Left lung (tissue), 10 donors: ENCODE data around the gene LRRC75A. TPM values are rescaled to one million over a fixed set of nuclear protein-coding genes. Genes with fewer than 3 reads are reported as not detected.
A peak's percentile ranks its signal among the peaks of the same experiment; 100 is the strongest.

Experiments
- ATAC-seq: fragments of 200-7000 bp; cut with Tn5 transposase; one replicate; pipeline ENCODE4 v1.9.1; 2020; ENCODE audit warnings: moderate library complexity
- DNase-seq, 4 donors: peaks; one replicate each; pipeline ENCODE4 v3.0.0-alpha.2; 2013 to 2020
- H3K27ac ChIP-seq, 2 donors: fragments of 200-600 bp; sonication (generic) in 1 of 2; one replicate each; pipeline versions ENCODE4 v1.5.0 to v1.8.0; 2020 to 2021
- H3K27me3 ChIP-seq, 2 donors: fragments of 200-600 bp; sonication (generic) in 1 of 2; one replicate each; pipeline versions ENCODE4 v1.5.0 to v1.8.0; 2020 to 2021
- H3K36me3 ChIP-seq, 2 donors: fragments of 200-600 bp; sonication (generic) in 1 of 2; one replicate each; pipeline versions ENCODE4 v1.5.0 to v1.8.0; 2020 to 2021
- H3K4me1 ChIP-seq, 2 donors: fragments of 200-600 bp; one replicate each; pipeline ENCODE4 v1.8.0; 2021
- H3K4me3 ChIP-seq, 2 donors: fragments of 200-600 bp; sonication (generic) in 1 of 2; one replicate each; pipeline versions ENCODE4 v1.5.0 to v1.8.0; 2020 to 2021; ENCODE audit warnings: mild to moderate bottlenecking in 1 of 2
- H3K9me3 ChIP-seq, 2 donors: fragments of 200-600 bp; sonication (generic) in 1 of 2; one replicate each; pipeline versions ENCODE4 v1.5.0 to v1.8.0; 2020 to 2021
- CTCF ChIP-seq, 2 donors: fragments of 200-600 bp; sonication (generic) in 1 of 2; IDR thresholded peaks; one replicate each; pipeline versions ENCODE4 v1.5.0 to v1.8.0; 2021; ENCODE audit warnings: antibody characterized with exemption in 2 of 2
- intact Hi-C, 2 donors: fragments of 100-400 bp; cut with DNase I; formaldehyde crosslinking; loops; one replicate each; pipeline versions ENCODE4 v1.11.2 to v1.14.2; 2022
- polyA plus RNA-seq, 6 donors: library from polyadenylated mRNA; unstranded; fragments of 120-200 nt; gene quantifications; one replicate each; pipeline ENCODE4 v1.2.1, GENCODE V29; 2013; ENCODE audit not compliant: insufficient read length in 6 of 6
- total RNA-seq, 2 donors: library from RNA; stranded (reverse); fragmentation: NEBNext Ultra II Directional; extraction: Animal tissue kit (Norgen Biotek cat#: 25700); gene quantifications; one replicate each; pipeline ENCODE4 v1.2.1, GENCODE V29; 2021
- donor health status: DM: no; HTN: yes; CAD: no.
- donor health status: DM: no; HTN: no; CAD: no.

LRRC75A gene
- total and polyA plus RNA-seq, 8 donors = 2.9 to 7.1 (median 5.7) TPM

DNA sequence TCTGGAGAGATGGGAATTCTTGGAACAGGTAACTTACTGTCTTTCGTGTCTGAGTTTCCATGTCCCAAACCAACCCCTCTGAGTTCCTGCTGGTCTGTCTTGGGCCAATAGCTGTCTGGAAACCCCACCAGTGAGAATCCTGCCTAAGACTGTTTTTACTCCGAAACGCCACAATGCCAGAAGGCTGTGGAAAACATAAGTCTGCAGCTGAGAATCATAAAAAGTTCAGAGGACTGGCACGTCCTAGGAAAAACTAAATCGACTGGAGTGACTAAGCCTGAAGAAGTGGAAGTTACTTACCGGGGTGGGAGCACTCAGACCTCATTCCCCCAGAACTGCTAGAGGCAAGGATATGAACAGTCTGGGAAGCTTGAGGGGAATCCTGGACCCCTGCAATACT, 13.3 kb downstream of the LRRC75A start:
- ATAC-seq = no peak
- H3K27ac ChIP-seq = no peak overlapping the region

DNA sequence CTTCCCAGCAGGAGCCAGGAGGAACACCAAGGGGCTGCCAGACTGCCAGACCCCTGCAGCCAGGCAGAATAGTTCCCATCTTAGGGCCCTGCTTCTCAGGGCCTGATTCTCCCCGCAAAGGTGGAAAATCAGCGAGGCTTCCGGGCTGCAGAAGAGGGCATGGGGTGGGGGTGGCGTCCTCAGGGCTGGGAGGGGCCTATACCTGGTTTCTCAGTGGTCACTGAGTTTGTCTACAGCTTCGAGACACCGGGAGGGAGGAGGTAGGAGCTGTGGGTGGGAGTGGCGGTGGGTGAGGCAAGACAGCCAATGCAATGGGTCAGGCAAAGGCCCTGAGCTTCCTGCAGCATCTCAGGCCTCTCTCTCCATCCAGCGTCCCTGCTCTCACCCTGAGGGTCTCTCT, 14.3 kb downstream of the LRRC75A start:
- Histone ChIP-seq H3K4me1 (no peaks in the 10 kb centered on the region), H3K27me3 (no peaks in the 10 kb centered on the region), H3K4me3 (no peak overlapping the region), H3K36me3 (no peaks in the 10 kb centered on the region), H3K9me3 (no peaks in the 10 kb centered on the region), H3K27ac (peak overlapping the region in 1 of 2 donors; percentile 56)
- ATAC-seq (no peak), DNase-seq (no peak)
- no peak for TF ChIP-seq CTCF (IDR thresholded peaks at IDR 0.05)
- intact Hi-C loops = no loop called here

More for the DNA sequence above, 13.3 kb downstream of the LRRC75A start:
- no peaks in the 10 kb centered on the region for H3K9me3 ChIP-seq
- intact Hi-C loops = no loop called here
- TF ChIP-seq CTCF (IDR thresholded peaks at IDR 0.05) = no peak
- H3K36me3 ChIP-seq = no peaks in the 10 kb centered on the region
- no peaks in the 10 kb centered on the region for H3K4me1 ChIP-seq
- no peaks in the 10 kb centered on the region for H3K27me3 ChIP-seq
- no peak for DNase-seq
- H3K4me3 ChIP-seq = no peak overlapping the region

DNA sequence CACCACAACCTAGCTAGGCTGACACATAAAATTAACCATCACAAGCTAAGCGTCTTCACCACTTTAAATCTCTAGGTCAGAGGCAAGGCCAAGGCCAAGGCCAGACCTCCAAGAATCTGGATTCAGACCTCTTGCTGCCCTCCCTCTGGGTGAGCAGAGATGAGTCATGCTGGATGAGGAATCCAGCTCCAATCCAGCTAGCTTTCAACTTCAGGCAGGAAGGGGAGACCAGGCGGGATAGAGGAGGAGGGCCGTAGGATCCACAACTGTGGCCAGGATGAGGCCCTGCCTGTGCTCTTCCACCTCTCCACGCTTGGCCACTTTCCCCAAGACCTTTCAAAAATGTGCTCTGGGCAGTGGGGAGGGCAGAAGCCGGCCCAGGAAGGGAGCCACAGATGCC, 14.7 kb downstream of the LRRC75A start:
- TF ChIP-seq CTCF (IDR thresholded peaks at IDR 0.05) = no peak
- H3K27me3 ChIP-seq = no peaks in the 10 kb centered on the region
- H3K9me3 ChIP-seq = no peaks in the 10 kb centered on the region
- intact Hi-C loops = no loop called here
- H3K4me1 ChIP-seq = no peaks in the 10 kb centered on the region
- H3K4me3 ChIP-seq = no peak overlapping the region
- H3K36me3 ChIP-seq = no peaks in the 10 kb centered on the region
- ATAC-seq = peak; percentile 83
- peak overlapping the region in 1 of 2 donors; percentile 56 for H3K27ac ChIP-seq
- peak in 1 of 4 donors; percentile 41 for DNase-seq

GRCh38 chr17:16475179-16475704, 16.8 kb downstream of the LRRC75A start:
- Histone ChIP-seq H3K9me3 (no peaks in the 10 kb centered on the region), H3K27ac (no peak overlapping the region), H3K27me3 (no peaks in the 10 kb centered on the region), H3K4me1 (no peaks in the 10 kb centered on the region), H3K36me3 (no peaks in the 10 kb centered on the region), H3K4me3 (no peak overlapping the region)
- DNase-seq (no peak), ATAC-seq (no peak)
- TF ChIP-seq CTCF (IDR thresholded peaks at IDR 0.05) = no peak
- intact Hi-C loops = no loop called here

DNA sequence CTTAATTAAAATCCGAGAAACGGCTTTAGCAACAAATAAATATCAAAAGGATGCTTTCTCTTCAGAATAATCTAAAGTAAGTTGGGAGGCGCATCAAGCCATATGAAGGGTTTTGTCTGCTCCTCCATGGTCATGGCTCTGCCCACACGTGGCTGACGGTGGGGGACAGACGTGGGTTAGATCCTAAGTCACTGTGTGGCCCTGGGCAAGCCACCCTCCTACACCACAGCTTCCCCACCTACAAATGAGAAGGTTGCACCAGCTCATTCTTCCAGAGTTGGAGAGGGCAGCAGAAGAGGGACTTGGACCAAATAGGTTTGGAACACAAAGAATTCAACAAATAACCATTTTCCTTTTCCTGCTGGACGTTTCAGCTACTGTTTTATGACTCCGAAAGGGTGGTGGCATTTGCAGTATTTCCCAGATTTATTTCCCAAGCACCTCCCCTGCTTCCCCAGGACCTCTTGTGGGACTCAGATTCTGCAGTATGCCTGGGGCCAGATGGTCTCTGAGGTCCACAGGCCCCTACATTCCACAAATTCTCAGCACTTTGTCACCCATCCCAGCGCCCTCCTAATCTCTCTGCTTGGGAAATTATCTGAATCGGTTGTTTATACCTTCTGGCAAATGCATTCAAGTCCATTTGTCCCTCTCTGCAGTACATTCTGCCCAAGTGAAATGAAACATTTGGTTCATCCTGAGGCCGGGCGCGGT, 17.8 kb downstream of the LRRC75A start:
- H3K4me1 ChIP-seq = no peaks in the 10 kb centered on the region
- H3K9me3 ChIP-seq = no peaks in the 10 kb centered on the region
- no peaks in the 10 kb centered on the region for H3K36me3 ChIP-seq
- H3K27ac ChIP-seq = no peak overlapping the region
- H3K27me3 ChIP-seq = no peaks in the 10 kb centered on the region
- intact Hi-C loops = no loop called here
- no peak for TF ChIP-seq CTCF (IDR thresholded peaks at IDR 0.05)
- ATAC-seq (no peak), DNase-seq (no peak)
- H3K4me3 ChIP-seq = no peak overlapping the region
